ENCODE measurements around the gene SH3GLB1. TPM values are rescaled to one million over a fixed set of nuclear protein-coding genes. Genes with fewer than 3 reads are reported as not detected.

The SH3GLB1 gene
- total and polyA plus RNA-seq, 9 of the 15 experiments (the other 6 are each of a cell fraction or from before 2014, with no cell fraction given): 8.6 to 34.2 (median 24.2) TPM

- TF ChIP-seq PRDM10 (IDR thresholded peaks at IDR 0.05; ENCODE audit: partially characterized antibody) (no peak), ZBTB1 (CRISPR knock-in tag; IDR thresholded peaks at IDR 0.05; ENCODE audit: borderline replicate concordance, low read depth) (no peak), ZNF57 (CRISPR knock-in tag; IDR thresholded peaks at IDR 0.05) (no peak), ZFP1 (CRISPR knock-in tag; IDR thresholded peaks at IDR 0.05) (no peak), OTX1 (CRISPR knock-in tag; IDR thresholded peaks at IDR 0.05) (no peak), TAL1 (IDR thresholded peaks at IDR 0.05) (no peak), MTA3 (IDR thresholded peaks at IDR 0.05; ENCODE audit: borderline replicate concordance) (no peak), KLF13 (tag; IDR thresholded peaks at IDR 0.05; ENCODE audit: borderline replicate concordance, low read depth) (no peak), SAFB2 (IDR thresholded peaks at IDR 0.05; ENCODE audit: borderline replicate concordance, low read depth, low read length, severe bottlenecking) (no peak), RAD51 (IDR thresholded peaks at IDR 0.05; ENCODE audit: borderline replicate concordance, low read depth) (no peak), ETV5 (CRISPR knock-in tag; IDR thresholded peaks at IDR 0.05; ENCODE audit: low read depth) (no peak), CAMTA2 (CRISPR knock-in tag; conservative IDR thresholded peaks at IDR 0.05) (no peak)
Measured at GRCh38 chr1:86741947-86742572, 37.7 kb downstream of the SH3GLB1 start (continued).

Measured in K562 (cell line).